GM18520 (cell line): ENCODE measurements around the gene PSAP.
A peak's percentile ranks its signal among the peaks of the same experiment; 100 is the strongest.

Experiments
- ATAC-seq: cut with Tn5 transposase; IDR thresholded peaks from one replicate; pipeline ENCODE4 v1.9.1; 2021; ENCODE audit not compliant: unreplicated experiment

PSAP gene

DNA sequence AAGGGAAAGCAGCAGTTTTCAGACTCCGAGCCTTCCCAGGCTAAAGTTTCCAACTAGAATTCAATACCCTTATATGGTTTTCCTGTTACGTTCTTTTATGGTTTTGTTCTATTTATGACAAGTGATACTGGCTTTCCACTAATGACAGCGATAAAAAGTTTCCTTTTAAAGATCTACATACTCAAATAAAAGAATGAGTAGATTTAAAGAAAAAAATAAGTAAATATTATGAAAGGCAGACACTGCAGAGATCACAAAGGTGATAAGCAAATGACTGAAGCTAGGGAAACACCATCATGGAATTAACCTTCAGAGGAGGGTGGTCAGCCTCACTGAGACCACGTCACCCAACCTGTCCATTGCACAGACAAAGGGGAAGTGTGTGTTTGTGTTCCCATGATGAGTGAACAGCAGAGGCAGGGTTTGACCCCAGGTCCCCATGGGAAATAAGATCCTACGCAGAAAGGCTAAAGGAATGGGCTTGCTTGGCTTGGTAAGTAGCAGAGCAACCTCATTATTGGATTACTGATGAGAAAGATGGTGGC, 81.7 kb downstream of the PSAP start:
- ATAC-seq: peak; percentile 11

DNA sequence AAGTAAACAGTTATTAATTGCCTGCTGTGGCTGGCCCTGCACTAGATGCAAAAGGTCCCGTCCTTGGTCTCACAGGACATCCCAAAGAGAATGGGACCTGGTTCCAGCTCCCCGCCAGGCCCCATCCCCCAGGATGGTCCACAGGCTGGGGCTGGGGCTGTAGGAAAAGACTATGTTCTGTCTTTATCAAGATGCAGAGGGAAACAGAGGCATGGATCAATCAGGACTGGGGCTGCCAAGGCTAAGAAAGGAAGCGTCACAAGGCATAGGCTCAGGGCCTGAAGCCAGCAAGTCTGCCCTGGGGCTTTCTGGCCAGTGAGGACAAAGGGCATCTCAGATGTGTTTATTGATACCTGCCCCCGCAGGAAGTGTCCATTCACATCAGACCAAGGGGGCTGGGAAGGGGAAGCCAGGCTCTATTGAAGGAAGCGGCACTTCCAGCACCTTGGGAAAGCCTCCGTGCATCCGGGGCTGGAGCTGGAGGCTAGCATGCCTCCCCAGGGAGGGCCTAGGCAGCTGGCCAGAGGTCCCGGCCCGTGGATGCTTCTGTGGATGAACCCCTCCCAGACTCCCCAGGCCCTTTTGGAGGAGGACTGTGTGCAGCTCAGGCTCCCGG, 83.5 kb downstream of the PSAP start:
- ATAC-seq: no peak

DNA sequence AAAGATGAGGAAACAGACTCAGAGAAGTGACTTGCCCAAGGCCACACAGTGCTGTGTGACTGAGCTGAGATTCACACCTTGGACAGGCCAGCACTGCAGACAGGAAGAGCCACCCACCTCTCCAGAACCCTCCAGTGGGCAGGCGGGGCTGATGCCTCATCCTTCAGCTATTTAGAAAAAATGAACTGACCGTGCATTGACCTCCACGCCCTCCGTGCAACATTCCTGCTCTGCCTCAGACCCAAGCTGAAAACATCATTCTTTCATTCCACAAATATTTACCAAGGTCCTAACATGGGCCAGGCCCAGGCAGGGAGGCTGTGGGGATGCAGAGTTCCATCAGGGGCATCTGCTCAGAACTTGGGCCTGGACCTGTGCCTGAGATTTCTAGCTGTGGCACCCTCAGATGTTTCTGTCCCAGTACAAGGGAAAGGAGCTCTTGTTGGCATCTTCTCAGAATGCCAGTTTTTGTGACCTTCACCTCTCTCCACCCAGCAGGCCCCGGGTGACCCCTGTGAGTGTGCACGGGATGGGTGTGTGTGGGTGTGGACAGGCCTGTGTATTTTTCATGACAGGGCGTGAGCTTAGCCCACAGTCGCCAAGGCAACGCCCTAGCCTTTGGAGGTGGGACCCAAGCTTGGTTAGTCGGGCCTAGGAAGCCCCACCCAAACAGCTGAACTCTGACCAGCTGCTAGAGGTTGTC, 84.2 kb downstream of the PSAP start:
- ATAC-seq: no peak
